Measurements from ENCODE around the gene ZDHHC14.

Gene ZDHHC14

GRCh38 chr6:157537556-157537955, 156.6 kb downstream of the ZDHHC14 start:
- DNase-seq, result no peak

- DNase-seq, result no peak
Observed at GRCh38 chr6:157538168-157538567, 157.2 kb downstream of the ZDHHC14 start.

- no peak for DNase-seq
Observed at GRCh38 chr6:157538698-157539097, 157.7 kb downstream of the ZDHHC14 start.

- DNase-seq, result no peak
Observed at GRCh38 chr6:157539421-157539822, 158.4 kb downstream of the ZDHHC14 start.

- DNase-seq, result no peak
Observed at GRCh38 chr6:157539900-157540752, 159.1 kb downstream of the ZDHHC14 start.

GRCh38 chr6:157541618-157542413, 160.8 kb downstream of the ZDHHC14 start:
- no peak for DNase-seq

GRCh38 chr6:157542414-157543160, 161.6 kb downstream of the ZDHHC14 start:
- no peak for DNase-seq

GRCh38 chr6:157546321-157546720, 165.3 kb downstream of the ZDHHC14 start:
- DNase-seq, result no peak

GRCh38 chr6:157547112-157547511, 166.1 kb downstream of the ZDHHC14 start:
- DNase-seq, result no peak

GRCh38 chr6:157548635-157549467, 167.9 kb downstream of the ZDHHC14 start:
- DNase-seq, result no peak

- DNase-seq, result no peak
Observed at GRCh38 chr6:157549468-157549745, 168.4 kb downstream of the ZDHHC14 start.

GRCh38 chr6:157550114-157550989, 169.4 kb downstream of the ZDHHC14 start:
- DNase-seq, result peak; percentile 32 to 43

GRCh38 chr6:157551041-157551832, 170.2 kb downstream of the ZDHHC14 start:
- DNase-seq, result no peak

- no peak for DNase-seq
Observed at GRCh38 chr6:157552081-157552747, 171.2 kb downstream of the ZDHHC14 start.

GRCh38 chr6:157552820-157553485, 172.0 kb downstream of the ZDHHC14 start:
- DNase-seq, result no peak

GRCh38 chr6:157554747-157555146, 173.8 kb downstream of the ZDHHC14 start:
- no peak for DNase-seq

- no peak for DNase-seq
Observed at GRCh38 chr6:157555455-157556143, 174.6 kb downstream of the ZDHHC14 start.

- DNase-seq, result no peak
Observed at GRCh38 chr6:157556144-157556645, 175.2 kb downstream of the ZDHHC14 start.

Measured in activated T-cell treated with anti-CD3 and anti-CD28 coated beads, Interleukin-2, amount 50 U/mL, for 48 hours (primary cell).